H1 (cell line): ENCODE data around the gene TMEM260. TPM values are rescaled to one million over a fixed set of nuclear protein-coding genes. Genes with fewer than 3 reads are reported as not detected.

ENCODE experiments used
- CEBPB ChIP-seq: IDR thresholded peaks from 2 replicates; pipeline ENCODE4 v1.6.1; 2012; ENCODE audit warnings: low read depth, low read length
- E2F6 ChIP-seq: IDR thresholded peaks from 2 replicates; pipeline ENCODE4 v1.6.1; 2012; ENCODE audit warnings: inconsistent platforms
- EGR1 ChIP-seq: IDR thresholded peaks from 2 replicates; pipeline ENCODE4 v1.6.1; 2011; ENCODE audit warnings: low read depth, low read length, borderline replicate concordance
- GTF2F1 ChIP-seq: IDR thresholded peaks from 2 replicates; pipeline ENCODE4 v1.6.1; 2012; ENCODE audit warnings: low read depth, low read length, improper control_type of control experiment, borderline replicate concordance
- JUND ChIP-seq: IDR thresholded peaks from 2 replicates; pipeline ENCODE4 v1.6.1; 2011; ENCODE audit warnings: mild to moderate bottlenecking, improper control_type of control experiment, low read length
- PHF8 ChIP-seq: fragments of 200-600 bp; sonication (generic); conservative IDR thresholded peaks from 2 replicates; pipeline ENCODE4 v1.7.1; 2012; ENCODE audit warnings: low read depth, mild to moderate bottlenecking, inconsistent platforms, low read length, moderate library complexity
- POLR2AphosphoS5 ChIP-seq: IDR thresholded peaks from 2 replicates; pipeline ENCODE4 v1.6.1; 2011; ENCODE audit warnings: low read depth, low read length
- POU5F1 ChIP-seq: IDR thresholded peaks from 2 replicates; pipeline ENCODE4 v1.6.1; 2011; ENCODE audit warnings: low read depth, mild to moderate bottlenecking, low read length, moderate library complexity
- SP1 ChIP-seq: IDR thresholded peaks from 2 replicates; pipeline ENCODE4 v1.6.1; 2011; ENCODE audit warnings: low read depth, low read length
- SRF ChIP-seq: IDR thresholded peaks from 2 replicates; pipeline ENCODE4 v1.6.1; 2011; ENCODE audit warnings: mild to moderate bottlenecking, low read depth, low read length, moderate library complexity
- polyA plus RNA-seq, 7 experiments: library from polyadenylated mRNA; depleted of rRNA in 3 of 7; stranded (reverse) in 5 of 7; unstranded in 2 of 7; fragments of >200 nt in 5 of 7; fragments of 200-250 nt in 2 of 7; gene quantifications; 1 replicate in 5 of 7; 2 replicates in 1 of 7; 4 replicates in 1 of 7; pipeline versions ENCODE4 v1.2.1 to v1.2.3, GENCODE V29; 2011 to 2013; ENCODE audit warnings: missing spikeins in 2 of 7, mixed read lengths in 2 of 7
- total RNA-seq: library from RNA; stranded (reverse); fragmentation: NEBNext Ultra II Directional; extraction: Animal tissue kit (Norgen Biotek cat#: 25700); gene quantifications from 2 replicates; pipeline ENCODE4 v1.2.1, GENCODE V29; 2021
- TF ChIP-seq, protein P1 (sequence below): fragments of 300-600 bp; sonication (generic); IDR thresholded peaks from 2 replicates; pipeline ENCODE4 v1.7.1; 2012; ENCODE audit warnings: low read length, moderate library complexity, mild to moderate bottlenecking, inconsistent platforms; ENCODE audit not compliant: insufficient replicate concordance
- TF ChIP-seq, protein P2 (sequence below): IDR thresholded peaks from 2 replicates; pipeline ENCODE4 v1.6.1; 2012; ENCODE audit warnings: inconsistent platforms

TMEM260 gene
- total and polyA plus RNA-seq, 2 of the 8 experiments (the other 6 are each of a cell fraction or from before 2014, with no cell fraction given) = 14.4 to 15.2 TPM

DNA sequence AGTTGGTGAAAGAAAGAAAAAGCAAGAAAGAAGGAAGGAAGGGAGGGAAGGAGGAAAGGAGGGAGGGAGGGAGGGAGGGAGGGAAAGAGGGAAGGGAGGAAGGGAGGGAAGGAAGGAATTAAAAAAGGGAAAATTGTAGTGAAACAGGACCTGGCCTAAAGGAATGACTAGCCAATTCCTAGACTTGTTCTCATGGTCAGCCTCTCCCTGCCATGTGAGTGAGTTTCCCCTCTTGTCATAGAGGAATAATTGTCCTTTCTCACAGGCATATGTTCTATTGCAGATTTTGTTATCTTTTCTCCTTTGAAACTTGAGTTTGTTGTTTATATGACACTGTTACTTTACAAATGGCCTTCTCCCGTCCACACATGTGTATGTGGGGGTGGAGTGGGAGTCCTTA is 81.9 kb downstream of the TMEM260 start (continued):
- TF ChIP-seq, protein P1, sequence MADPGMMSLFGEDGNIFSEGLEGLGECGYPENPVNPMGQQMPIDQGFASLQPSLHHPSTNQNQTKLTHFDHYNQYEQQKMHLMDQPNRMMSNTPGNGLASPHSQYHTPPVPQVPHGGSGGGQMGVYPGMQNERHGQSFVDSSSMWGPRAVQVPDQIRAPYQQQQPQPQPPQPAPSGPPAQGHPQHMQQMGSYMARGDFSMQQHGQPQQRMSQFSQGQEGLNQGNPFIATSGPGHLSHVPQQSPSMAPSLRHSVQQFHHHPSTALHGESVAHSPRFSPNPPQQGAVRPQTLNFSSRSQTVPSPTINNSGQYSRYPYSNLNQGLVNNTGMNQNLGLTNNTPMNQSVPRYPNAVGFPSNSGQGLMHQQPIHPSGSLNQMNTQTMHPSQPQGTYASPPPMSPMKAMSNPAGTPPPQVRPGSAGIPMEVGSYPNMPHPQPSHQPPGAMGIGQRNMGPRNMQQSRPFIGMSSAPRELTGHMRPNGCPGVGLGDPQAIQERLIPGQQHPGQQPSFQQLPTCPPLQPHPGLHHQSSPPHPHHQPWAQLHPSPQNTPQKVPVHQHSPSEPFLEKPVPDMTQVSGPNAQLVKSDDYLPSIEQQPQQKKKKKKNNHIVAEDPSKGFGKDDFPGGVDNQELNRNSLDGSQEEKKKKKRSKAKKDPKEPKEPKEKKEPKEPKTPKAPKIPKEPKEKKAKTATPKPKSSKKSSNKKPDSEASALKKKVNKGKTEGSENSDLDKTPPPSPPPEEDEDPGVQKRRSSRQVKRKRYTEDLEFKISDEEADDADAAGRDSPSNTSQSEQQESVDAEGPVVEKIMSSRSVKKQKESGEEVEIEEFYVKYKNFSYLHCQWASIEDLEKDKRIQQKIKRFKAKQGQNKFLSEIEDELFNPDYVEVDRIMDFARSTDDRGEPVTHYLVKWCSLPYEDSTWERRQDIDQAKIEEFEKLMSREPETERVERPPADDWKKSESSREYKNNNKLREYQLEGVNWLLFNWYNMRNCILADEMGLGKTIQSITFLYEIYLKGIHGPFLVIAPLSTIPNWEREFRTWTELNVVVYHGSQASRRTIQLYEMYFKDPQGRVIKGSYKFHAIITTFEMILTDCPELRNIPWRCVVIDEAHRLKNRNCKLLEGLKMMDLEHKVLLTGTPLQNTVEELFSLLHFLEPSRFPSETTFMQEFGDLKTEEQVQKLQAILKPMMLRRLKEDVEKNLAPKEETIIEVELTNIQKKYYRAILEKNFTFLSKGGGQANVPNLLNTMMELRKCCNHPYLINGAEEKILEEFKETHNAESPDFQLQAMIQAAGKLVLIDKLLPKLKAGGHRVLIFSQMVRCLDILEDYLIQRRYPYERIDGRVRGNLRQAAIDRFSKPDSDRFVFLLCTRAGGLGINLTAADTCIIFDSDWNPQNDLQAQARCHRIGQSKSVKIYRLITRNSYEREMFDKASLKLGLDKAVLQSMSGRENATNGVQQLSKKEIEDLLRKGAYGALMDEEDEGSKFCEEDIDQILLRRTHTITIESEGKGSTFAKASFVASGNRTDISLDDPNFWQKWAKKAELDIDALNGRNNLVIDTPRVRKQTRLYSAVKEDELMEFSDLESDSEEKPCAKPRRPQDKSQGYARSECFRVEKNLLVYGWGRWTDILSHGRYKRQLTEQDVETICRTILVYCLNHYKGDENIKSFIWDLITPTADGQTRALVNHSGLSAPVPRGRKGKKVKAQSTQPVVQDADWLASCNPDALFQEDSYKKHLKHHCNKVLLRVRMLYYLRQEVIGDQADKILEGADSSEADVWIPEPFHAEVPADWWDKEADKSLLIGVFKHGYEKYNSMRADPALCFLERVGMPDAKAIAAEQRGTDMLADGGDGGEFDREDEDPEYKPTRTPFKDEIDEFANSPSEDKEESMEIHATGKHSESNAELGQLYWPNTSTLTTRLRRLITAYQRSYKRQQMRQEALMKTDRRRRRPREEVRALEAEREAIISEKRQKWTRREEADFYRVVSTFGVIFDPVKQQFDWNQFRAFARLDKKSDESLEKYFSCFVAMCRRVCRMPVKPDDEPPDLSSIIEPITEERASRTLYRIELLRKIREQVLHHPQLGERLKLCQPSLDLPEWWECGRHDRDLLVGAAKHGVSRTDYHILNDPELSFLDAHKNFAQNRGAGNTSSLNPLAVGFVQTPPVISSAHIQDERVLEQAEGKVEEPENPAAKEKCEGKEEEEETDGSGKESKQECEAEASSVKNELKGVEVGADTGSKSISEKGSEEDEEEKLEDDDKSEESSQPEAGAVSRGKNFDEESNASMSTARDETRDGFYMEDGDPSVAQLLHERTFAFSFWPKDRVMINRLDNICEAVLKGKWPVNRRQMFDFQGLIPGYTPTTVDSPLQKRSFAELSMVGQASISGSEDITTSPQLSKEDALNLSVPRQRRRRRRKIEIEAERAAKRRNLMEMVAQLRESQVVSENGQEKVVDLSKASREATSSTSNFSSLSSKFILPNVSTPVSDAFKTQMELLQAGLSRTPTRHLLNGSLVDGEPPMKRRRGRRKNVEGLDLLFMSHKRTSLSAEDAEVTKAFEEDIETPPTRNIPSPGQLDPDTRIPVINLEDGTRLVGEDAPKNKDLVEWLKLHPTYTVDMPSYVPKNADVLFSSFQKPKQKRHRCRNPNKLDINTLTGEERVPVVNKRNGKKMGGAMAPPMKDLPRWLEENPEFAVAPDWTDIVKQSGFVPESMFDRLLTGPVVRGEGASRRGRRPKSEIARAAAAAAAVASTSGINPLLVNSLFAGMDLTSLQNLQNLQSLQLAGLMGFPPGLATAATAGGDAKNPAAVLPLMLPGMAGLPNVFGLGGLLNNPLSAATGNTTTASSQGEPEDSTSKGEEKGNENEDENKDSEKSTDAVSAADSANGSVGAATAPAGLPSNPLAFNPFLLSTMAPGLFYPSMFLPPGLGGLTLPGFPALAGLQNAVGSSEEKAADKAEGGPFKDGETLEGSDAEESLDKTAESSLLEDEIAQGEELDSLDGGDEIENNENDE = no peak
- no peak for TF ChIP-seq JUND
- TF ChIP-seq GTF2F1 = no peak
- TF ChIP-seq, protein P2, sequence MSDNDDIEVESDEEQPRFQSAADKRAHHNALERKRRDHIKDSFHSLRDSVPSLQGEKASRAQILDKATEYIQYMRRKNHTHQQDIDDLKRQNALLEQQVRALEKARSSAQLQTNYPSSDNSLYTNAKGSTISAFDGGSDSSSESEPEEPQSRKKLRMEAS = no peak
- no peak for TF ChIP-seq EGR1
- no peak for TF ChIP-seq POU5F1
- TF ChIP-seq PHF8 = no peak
- no peak for TF ChIP-seq POLR2AphosphoS5
- TF ChIP-seq SP1 = no peak
- no peak for TF ChIP-seq CEBPB
- TF ChIP-seq SRF = no peak
- TF ChIP-seq E2F6 = no peak
